Measurements from ENCODE around the gene ATG9B. TPM values are rescaled to one million over a fixed set of nuclear protein-coding genes. Genes with fewer than 3 reads are reported as not detected.
A peak's percentile ranks its signal among the peaks of the same experiment; 100 is the strongest.

Gene ATG9B, protein sequence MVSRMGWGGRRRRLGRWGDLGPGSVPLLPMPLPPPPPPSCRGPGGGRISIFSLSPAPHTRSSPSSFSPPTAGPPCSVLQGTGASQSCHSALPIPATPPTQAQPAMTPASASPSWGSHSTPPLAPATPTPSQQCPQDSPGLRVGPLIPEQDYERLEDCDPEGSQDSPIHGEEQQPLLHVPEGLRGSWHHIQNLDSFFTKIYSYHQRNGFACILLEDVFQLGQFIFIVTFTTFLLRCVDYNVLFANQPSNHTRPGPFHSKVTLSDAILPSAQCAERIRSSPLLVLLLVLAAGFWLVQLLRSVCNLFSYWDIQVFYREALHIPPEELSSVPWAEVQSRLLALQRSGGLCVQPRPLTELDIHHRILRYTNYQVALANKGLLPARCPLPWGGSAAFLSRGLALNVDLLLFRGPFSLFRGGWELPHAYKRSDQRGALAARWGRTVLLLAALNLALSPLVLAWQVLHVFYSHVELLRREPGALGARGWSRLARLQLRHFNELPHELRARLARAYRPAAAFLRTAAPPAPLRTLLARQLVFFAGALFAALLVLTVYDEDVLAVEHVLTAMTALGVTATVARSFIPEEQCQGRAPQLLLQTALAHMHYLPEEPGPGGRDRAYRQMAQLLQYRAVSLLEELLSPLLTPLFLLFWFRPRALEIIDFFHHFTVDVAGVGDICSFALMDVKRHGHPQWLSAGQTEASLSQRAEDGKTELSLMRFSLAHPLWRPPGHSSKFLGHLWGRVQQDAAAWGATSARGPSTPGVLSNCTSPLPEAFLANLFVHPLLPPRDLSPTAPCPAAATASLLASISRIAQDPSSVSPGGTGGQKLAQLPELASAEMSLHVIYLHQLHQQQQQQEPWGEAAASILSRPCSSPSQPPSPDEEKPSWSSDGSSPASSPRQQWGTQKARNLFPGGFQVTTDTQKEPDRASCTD
- total RNA-seq (2021; fragmentation: NEBNext Ultra II Directional; extraction: Animal tissue kit (Norgen Biotek cat#: 25700)), result under 1 TPM; 0.11 to 0.94 (median 0.18) TPM
- long read RNA-seq, result 0 reads

DNA sequence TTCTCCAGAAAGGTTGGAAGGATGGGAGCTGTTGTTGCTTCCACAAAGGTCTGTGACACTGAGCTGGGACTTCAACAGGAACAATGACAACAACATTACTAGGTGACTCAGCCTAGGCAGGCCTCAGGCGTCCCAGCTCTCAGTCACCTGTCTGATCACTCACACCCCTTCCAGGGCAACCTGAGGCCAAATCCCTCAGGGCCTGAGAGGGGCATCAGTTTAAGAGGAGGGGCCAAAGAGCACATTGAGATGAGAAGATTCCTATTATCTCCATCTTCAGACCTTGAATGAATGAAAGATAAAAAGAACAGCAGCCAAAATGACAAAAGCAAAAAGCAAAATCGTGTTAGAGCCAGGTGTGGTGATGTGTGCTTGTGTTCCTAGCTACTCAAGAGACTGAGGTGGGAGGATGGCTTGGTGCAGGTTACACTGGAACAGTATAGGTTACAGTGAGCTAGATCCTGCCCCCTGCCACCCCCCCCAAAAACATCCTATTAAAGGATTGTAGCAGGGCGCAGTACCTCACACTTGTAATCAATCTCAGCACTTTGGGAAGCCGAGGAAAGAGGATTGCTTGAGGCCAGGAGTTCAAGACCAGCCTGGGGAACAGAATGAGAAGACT, at the start of gene ATG9B:
ATG9B (minus strand) TSS at position 60 of the 622 bp plus-strand sequence. CDS start 71 bp downstream, outside the sequence.
- TF ChIP-seq, protein P1, sequence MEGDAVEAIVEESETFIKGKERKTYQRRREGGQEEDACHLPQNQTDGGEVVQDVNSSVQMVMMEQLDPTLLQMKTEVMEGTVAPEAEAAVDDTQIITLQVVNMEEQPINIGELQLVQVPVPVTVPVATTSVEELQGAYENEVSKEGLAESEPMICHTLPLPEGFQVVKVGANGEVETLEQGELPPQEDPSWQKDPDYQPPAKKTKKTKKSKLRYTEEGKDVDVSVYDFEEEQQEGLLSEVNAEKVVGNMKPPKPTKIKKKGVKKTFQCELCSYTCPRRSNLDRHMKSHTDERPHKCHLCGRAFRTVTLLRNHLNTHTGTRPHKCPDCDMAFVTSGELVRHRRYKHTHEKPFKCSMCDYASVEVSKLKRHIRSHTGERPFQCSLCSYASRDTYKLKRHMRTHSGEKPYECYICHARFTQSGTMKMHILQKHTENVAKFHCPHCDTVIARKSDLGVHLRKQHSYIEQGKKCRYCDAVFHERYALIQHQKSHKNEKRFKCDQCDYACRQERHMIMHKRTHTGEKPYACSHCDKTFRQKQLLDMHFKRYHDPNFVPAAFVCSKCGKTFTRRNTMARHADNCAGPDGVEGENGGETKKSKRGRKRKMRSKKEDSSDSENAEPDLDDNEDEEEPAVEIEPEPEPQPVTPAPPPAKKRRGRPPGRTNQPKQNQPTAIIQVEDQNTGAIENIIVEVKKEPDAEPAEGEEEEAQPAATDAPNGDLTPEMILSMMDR (IDR thresholded peaks at IDR 0.05), result no peak
- H3K4me3 Mint-ChIP-seq, result no peak within 1 kb of the TSS
- H3K27ac Mint-ChIP-seq, result no peak within 1 kb of the TSS
- peaks cover 42% of the 10 kb centered on the region for H3K4me1 Mint-ChIP-seq (ENCODE audit: low read depth)
- no peaks in the 10 kb centered on the region for H3K9me3 Mint-ChIP-seq
- H3K36me3 Mint-ChIP-seq (ENCODE audit: low read depth), result peaks cover 7% of the 10 kb centered on the region
- H3K27me3 Mint-ChIP-seq (ENCODE audit: insufficient read depth), result peaks cover 21% of the 10 kb centered on the region
- DNase-seq, result no peak

DNA sequence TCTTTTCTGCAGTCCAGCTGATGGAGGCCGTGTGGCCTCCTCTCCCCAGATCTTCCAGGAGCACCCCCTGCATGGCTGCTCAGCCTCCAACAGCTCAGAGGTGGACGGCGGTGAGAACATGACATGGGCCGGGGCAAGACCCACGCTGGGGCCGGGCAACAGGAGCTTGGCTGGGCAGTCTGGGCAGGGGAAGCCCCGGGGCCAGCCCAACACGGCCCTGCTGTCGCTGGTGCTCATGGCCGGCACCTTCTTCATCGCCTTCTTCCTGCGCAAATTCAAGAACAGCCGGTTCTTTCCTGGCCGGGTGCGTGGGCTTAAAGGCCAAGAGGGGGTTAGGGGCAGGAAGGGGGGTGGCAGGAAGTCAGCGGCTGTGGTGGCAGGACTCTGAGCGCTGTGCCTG, 49.7 kb upstream of the ATG9B start:
- Mint-ChIP-seq H3K4me1 (ENCODE audit: low read depth) (peaks cover 13% of the 10 kb centered on the region), H3K27me3 (ENCODE audit: insufficient read depth) (no peaks in the 10 kb centered on the region; the same call in 1 of the 2 replicates), H3K4me3 (no peak overlapping the region)

DNA sequence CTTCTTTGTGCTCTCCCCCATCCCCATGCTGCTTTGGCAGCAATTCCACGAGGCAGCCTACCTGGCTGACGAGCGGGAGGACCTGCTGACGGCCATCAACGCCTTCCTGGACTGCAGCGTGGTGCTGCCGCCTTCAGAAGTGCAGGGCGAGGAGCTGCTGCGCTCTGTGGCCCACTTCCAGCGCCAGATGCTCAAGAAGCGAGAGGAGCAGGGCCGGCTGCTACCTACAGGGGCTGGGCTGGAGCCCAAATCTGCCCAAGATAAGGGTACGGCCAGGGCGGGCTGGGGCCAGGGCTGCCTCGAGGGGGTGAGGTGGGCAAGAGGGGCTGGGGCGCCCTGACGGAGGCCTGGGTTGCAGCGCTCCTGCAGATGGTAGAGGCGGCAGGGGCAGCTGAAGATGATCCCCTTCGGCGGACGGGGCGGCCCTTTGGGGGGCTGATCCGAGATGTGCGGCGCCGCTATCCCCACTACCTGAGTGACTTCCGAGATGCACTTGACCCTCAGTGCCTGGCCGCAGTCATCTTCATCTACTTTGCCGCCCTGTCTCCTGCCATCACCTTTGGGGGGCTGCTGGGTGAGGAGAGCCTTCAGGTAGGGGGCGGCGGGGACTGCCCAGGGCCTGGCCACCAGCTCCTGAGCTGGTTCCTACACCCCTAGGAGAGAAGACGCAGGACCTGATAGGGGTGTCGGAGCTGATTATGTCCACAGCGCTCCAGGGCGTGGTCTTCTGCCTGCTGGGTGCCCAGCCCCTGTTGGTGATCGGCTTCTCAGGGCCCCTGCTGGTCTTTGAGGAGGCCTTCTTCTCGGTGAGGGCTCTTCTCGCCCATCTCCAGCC, 47.0 kb upstream of the ATG9B start:
- H3K4me1 Mint-ChIP-seq (ENCODE audit: low read depth), result peaks cover 9% of the 10 kb centered on the region; the same call in 1 of the 2 replicates
- TF ChIP-seq, protein P1 (IDR thresholded peaks at IDR 0.05), result no peak
- no peak overlapping the region for H3K27ac Mint-ChIP-seq
- DNase-seq, result no peak
- H3K9me3 Mint-ChIP-seq, result no peaks in the 10 kb centered on the region
- H3K4me3 Mint-ChIP-seq, result no peak overlapping the region
- peaks cover 25% of the 10 kb centered on the region; the same call in 1 of the 2 replicates for H3K36me3 Mint-ChIP-seq (ENCODE audit: low read depth)
- peaks cover 1% of the 10 kb centered on the region; the same call in 1 of the 2 replicates for H3K27me3 Mint-ChIP-seq (ENCODE audit: insufficient read depth)

More for the DNA sequence above, 49.7 kb upstream of the ATG9B start:
- peak overlapping the region; percentile 48; the same call in 1 of the 2 replicates for H3K27ac Mint-ChIP-seq
- TF ChIP-seq, protein P1 (IDR thresholded peaks at IDR 0.05), result no peak
- H3K9me3 Mint-ChIP-seq, result no peaks in the 10 kb centered on the region
- peaks cover 19% of the 10 kb centered on the region; the same call in 1 of the 2 replicates for H3K36me3 Mint-ChIP-seq (ENCODE audit: low read depth)
- no peak for DNase-seq

DNA sequence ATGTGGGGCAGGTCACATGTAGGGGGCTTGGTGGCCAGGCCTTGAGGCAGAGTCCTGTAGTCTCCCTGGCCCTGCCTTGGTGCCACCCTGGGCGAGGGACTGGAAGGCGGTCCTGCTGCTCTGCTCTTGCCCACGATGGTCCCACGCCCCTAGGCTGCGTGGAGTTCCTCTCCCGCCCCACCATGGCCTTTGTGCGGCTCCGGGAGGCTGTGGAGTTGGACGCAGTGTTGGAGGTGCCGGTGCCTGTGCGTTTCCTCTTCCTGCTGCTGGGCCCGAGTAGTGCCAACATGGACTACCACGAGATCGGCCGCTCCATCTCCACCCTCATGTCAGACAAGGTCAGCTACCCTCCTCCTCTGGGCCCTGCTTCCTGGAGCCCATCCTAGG, 46.3 kb upstream of the ATG9B start:
- DNase-seq, result no peak
- Mint-ChIP-seq H3K9me3 (no peaks in the 10 kb centered on the region), H3K27ac (no peak overlapping the region), H3K36me3 (ENCODE audit: low read depth) (peaks cover 18% of the 10 kb centered on the region; the same call in 1 of the 2 replicates), H3K4me1 (ENCODE audit: low read depth) (peaks cover 9% of the 10 kb centered on the region; the same call in 1 of the 2 replicates), H3K27me3 (ENCODE audit: insufficient read depth) (peaks cover 1% of the 10 kb centered on the region; the same call in 1 of the 2 replicates), H3K4me3 (no peak overlapping the region)
- TF ChIP-seq, protein P1 (IDR thresholded peaks at IDR 0.05), result no peak
